HAP-1 (cell line): Measurements from ENCODE around the gene TXNL4B.
A peak's percentile ranks its signal among the peaks of the same experiment; 100 is the strongest.

ENCODE experiments used
- DNase-seq, 2 experiments: peaks; one replicate each; pipeline ENCODE4 v3.0.0-alpha.2; 2016 to 2020; ENCODE audit warnings: low spot score in 2 of 2
- H3K27me3 ChIP-seq: fragments of 250-450 bp; sonication (Bioruptor Pico); 2 replicates; pipeline ENCODE4 v1.5.1; 2020; ENCODE audit warnings: low read depth, mild to moderate bottlenecking, moderate library complexity
- H3K36me3 ChIP-seq: fragments of 250-450 bp; sonication (Bioruptor Pico); replicated peaks from 2 replicates; pipeline ENCODE4 v1.5.1; 2020; ENCODE audit warnings: mild to moderate bottlenecking
- H3K4me1 ChIP-seq: fragments of 250-450 bp; sonication (Bioruptor Pico); 2 replicates; pipeline ENCODE4 v1.5.1; 2020; ENCODE audit warnings: mild to moderate bottlenecking
- H3K4me3 ChIP-seq: fragments of 250-450 bp; sonication (Bioruptor Pico); 2 replicates; pipeline ENCODE4 v1.5.1; 2020; ENCODE audit warnings: mild to moderate bottlenecking, moderate library complexity
- H3K9me3 ChIP-seq: fragments of 250-450 bp; sonication (Bioruptor Pico); 2 replicates; pipeline ENCODE4 v1.5.1; 2020; ENCODE audit warnings: mild to moderate bottlenecking, moderate library complexity
- in situ Hi-C: fragments of 300-500 bp; cut with MboI; formaldehyde crosslinking; loops from 3 replicates; pipeline ENCODE4 v1.14.3; 2020; ENCODE audit warnings: low sequenced_read_pairs, inconsistent platforms, mixed read lengths

The TXNL4B gene

GRCh38 chr16:72093448-72094265 lies at the start of gene TXNL4B, which contains the start of gene DHX38:
Gene TXNL4B (minus strand): TSS chr16:72093620. CDS start chr16:72090749, 2,871 bp downstream.
Gene DHX38 (plus strand): TSS chr16:72093847. CDS start chr16:72096158, 2,311 bp downstream.
- Histone ChIP-seq H3K27me3 (no peaks in the 10 kb centered on the region), H3K9me3 (no peaks in the 10 kb centered on the region), H3K36me3 (peaks cover 28% of the 10 kb centered on the region), H3K4me3 (peak within 1 kb of the TSS; percentile 81), H3K4me1 (peaks cover 5% of the 10 kb centered on the region)
- in situ Hi-C loops, result no loop called here
- DNase-seq, result peak; percentile 95 to 98

GRCh38 chr16:72142476-72142875 lies 49.1 kb upstream of the TXNL4B start:
- no peaks in the 10 kb centered on the region for H3K4me1 ChIP-seq
- in situ Hi-C loops, result loop anchor here (25.0 kb wide), 1 partner anchor 320 kb away; no protein-coding TSS in a partner anchor
- H3K4me3 ChIP-seq, result no peak overlapping the region
- no peaks in the 10 kb centered on the region for H3K9me3 ChIP-seq
- no peak for DNase-seq
- no peaks in the 10 kb centered on the region for H3K27me3 ChIP-seq
- no peaks in the 10 kb centered on the region for H3K36me3 ChIP-seq

- no peak overlapping the region for H3K4me3 ChIP-seq
- H3K36me3 ChIP-seq, result no peaks in the 10 kb centered on the region
- H3K9me3 ChIP-seq, result no peaks in the 10 kb centered on the region
- no peak for DNase-seq
- H3K27me3 ChIP-seq, result no peaks in the 10 kb centered on the region
- in situ Hi-C loops, result loop anchor here (25.0 kb wide), 1 partner anchor 322 kb away; no protein-coding TSS in a partner anchor
- H3K4me1 ChIP-seq, result no peaks in the 10 kb centered on the region
Measured at GRCh38 chr16:72139908-72140307, 46.5 kb upstream of the TXNL4B start.

- DNase-seq, result no peak
- in situ Hi-C loops, result loop anchor here (25.0 kb wide), 1 partner anchor 324 kb away; no protein-coding TSS in a partner anchor
- Histone ChIP-seq H3K4me3 (no peak overlapping the region), H3K36me3 (no peaks in the 10 kb centered on the region), H3K9me3 (no peaks in the 10 kb centered on the region), H3K4me1 (no peaks in the 10 kb centered on the region), H3K27me3 (no peaks in the 10 kb centered on the region)
Measured at GRCh38 chr16:72138064-72138572, 44.7 kb upstream of the TXNL4B start.

- Histone ChIP-seq H3K4me1 (no peaks in the 10 kb centered on the region), H3K36me3 (no peaks in the 10 kb centered on the region), H3K4me3 (no peak overlapping the region), H3K9me3 (no peaks in the 10 kb centered on the region), H3K27me3 (no peaks in the 10 kb centered on the region)
- DNase-seq, result no peak
- in situ Hi-C loops, result loop anchor here (25.0 kb wide), 1 partner anchor 325 kb away; no protein-coding TSS in a partner anchor
Measured at GRCh38 chr16:72137380-72138063, 44.1 kb upstream of the TXNL4B start.

- Histone ChIP-seq H3K9me3 (no peaks in the 10 kb centered on the region), H3K36me3 (no peaks in the 10 kb centered on the region), H3K4me3 (no peak overlapping the region), H3K4me1 (no peaks in the 10 kb centered on the region), H3K27me3 (no peaks in the 10 kb centered on the region)
- in situ Hi-C loops, result loop anchor here (25.0 kb wide), 1 partner anchor 328 kb away; no protein-coding TSS in a partner anchor
- no peak for DNase-seq
Measured at GRCh38 chr16:72134507-72134906, 41.1 kb upstream of the TXNL4B start.

- Histone ChIP-seq H3K36me3 (no peaks in the 10 kb centered on the region), H3K4me3 (no peak overlapping the region), H3K9me3 (no peaks in the 10 kb centered on the region), H3K27me3 (no peaks in the 10 kb centered on the region), H3K4me1 (no peaks in the 10 kb centered on the region)
- DNase-seq, result no peak
- in situ Hi-C loops, result loop anchor here (25.0 kb wide), 1 partner anchor 330 kb away; no protein-coding TSS in a partner anchor
Measured at GRCh38 chr16:72132726-72133125, 39.3 kb upstream of the TXNL4B start.

- DNase-seq, result no peak
- no peak overlapping the region for H3K4me3 ChIP-seq
Measured at GRCh38 chr16:72131036-72131435, 37.6 kb upstream of the TXNL4B start.

GRCh38 chr16:72129976-72130656 lies 36.7 kb upstream of the TXNL4B start:
- Histone ChIP-seq H3K36me3 (no peaks in the 10 kb centered on the region), H3K4me3 (no peak overlapping the region), H3K9me3 (no peaks in the 10 kb centered on the region), H3K4me1 (peaks cover 3% of the 10 kb centered on the region; the same call in 1 of the 2 replicates), H3K27me3 (no peaks in the 10 kb centered on the region)
- DNase-seq, result no peak
- in situ Hi-C loops, result loop anchor here (10.0 to 25.0 kb wide), 2 partner anchors 105 to 332 kb away; no protein-coding TSS in a partner anchor

More at GRCh38 chr16:72131036-72131435, 37.6 kb upstream of the TXNL4B start:
- in situ Hi-C loops, result loop anchor here (25.0 kb wide), 1 partner anchor 331 kb away; no protein-coding TSS in a partner anchor
- no peaks in the 10 kb centered on the region for H3K27me3 ChIP-seq
- H3K36me3 ChIP-seq, result no peaks in the 10 kb centered on the region
- no peaks in the 10 kb centered on the region for H3K4me1 ChIP-seq
- H3K9me3 ChIP-seq, result no peaks in the 10 kb centered on the region

GRCh38 chr16:72128701-72129100 lies 35.3 kb upstream of the TXNL4B start:
- DNase-seq, result no peak
- peaks cover 4% of the 10 kb centered on the region; the same call in 1 of the 2 replicates for H3K4me1 ChIP-seq
- H3K9me3 ChIP-seq, result no peaks in the 10 kb centered on the region
- H3K36me3 ChIP-seq, result no peaks in the 10 kb centered on the region
- in situ Hi-C loops, result loop anchor here (10.0 to 25.0 kb wide), 2 partner anchors 106 to 334 kb away; no protein-coding TSS in a partner anchor
- H3K27me3 ChIP-seq, result no peaks in the 10 kb centered on the region
- no peak overlapping the region for H3K4me3 ChIP-seq

- no peaks in the 10 kb centered on the region for H3K9me3 ChIP-seq
- in situ Hi-C loops, result loop anchor here (10.0 to 25.0 kb wide), 2 partner anchors 108 to 336 kb away; no protein-coding TSS in a partner anchor
- H3K27me3 ChIP-seq, result no peaks in the 10 kb centered on the region
- no peak overlapping the region for H3K4me3 ChIP-seq
- no peak for DNase-seq
- H3K4me1 ChIP-seq, result peaks cover 4% of the 10 kb centered on the region; the same call in 1 of the 2 replicates
- H3K36me3 ChIP-seq, result no peaks in the 10 kb centered on the region
Measured at GRCh38 chr16:72126429-72126765, 33.0 kb upstream of the TXNL4B start.

- no peaks in the 10 kb centered on the region for H3K27me3 ChIP-seq
- peaks cover 4% of the 10 kb centered on the region; the same call in 1 of the 2 replicates for H3K4me1 ChIP-seq
- no peaks in the 10 kb centered on the region for H3K36me3 ChIP-seq
- no peaks in the 10 kb centered on the region for H3K9me3 ChIP-seq
- in situ Hi-C loops, result loop anchor here (10.0 to 25.0 kb wide), 2 partner anchors 109 to 336 kb away; no protein-coding TSS in a partner anchor
- no peak overlapping the region for H3K4me3 ChIP-seq
- DNase-seq, result no peak
Measured at GRCh38 chr16:72125635-72126428, 32.4 kb upstream of the TXNL4B start.
